ENCODE results near the gene UTP25.
A peak's percentile ranks its signal among the peaks of the same experiment; 100 is the strongest.
"Not testable (repeated sequence)": the region's sequence is repeated elsewhere in the genome, so short reads cannot be mapped to it uniquely, and the experiment has no call there.

UTP25 gene

GRCh38 chr1:209890641-209891330 lies 63.0 kb downstream of the UTP25 start:
- DNase-seq (ENCODE audit: extremely low read depth, low read depth), result no peak
- H3K4me3 ChIP-seq (replicated peaks; ENCODE audit: low read depth, low read length), result no peak overlapping the region
- TF ChIP-seq CTCF (IDR thresholded peaks at IDR 0.05; ENCODE audit: low read depth, low read length, missing control alignments), result no peak

GRCh38 chr1:209893751-209894150 lies 66.0 kb downstream of the UTP25 start:
- no peak overlapping the region for H3K4me3 ChIP-seq (replicated peaks; ENCODE audit: low read depth, low read length)
- no peak for DNase-seq (ENCODE audit: extremely low read depth, low read depth)
- TF ChIP-seq CTCF (IDR thresholded peaks at IDR 0.05; ENCODE audit: low read depth, low read length, missing control alignments), result no peak

GRCh38 chr1:209895709-209896108 lies 67.9 kb downstream of the UTP25 start:
- no peak for TF ChIP-seq CTCF (IDR thresholded peaks at IDR 0.05; ENCODE audit: low read depth, low read length, missing control alignments)
- no peak overlapping the region for H3K4me3 ChIP-seq (replicated peaks; ENCODE audit: low read depth, low read length)
- DNase-seq (ENCODE audit: extremely low read depth, low read depth), result no peak

- no peak overlapping the region for H3K4me3 ChIP-seq (replicated peaks; ENCODE audit: low read depth, low read length)
- DNase-seq (ENCODE audit: extremely low read depth, low read depth), result no peak
- no peak for TF ChIP-seq CTCF (IDR thresholded peaks at IDR 0.05; ENCODE audit: low read depth, low read length, missing control alignments)
These were observed 68.6 kb downstream of the UTP25 start for GRCh38 chr1:209896346-209896745.

GRCh38 chr1:209898271-209898670 lies 70.5 kb downstream of the UTP25 start:
- DNase-seq (ENCODE audit: extremely low read depth, low read depth); H3K4me3 ChIP-seq (replicated peaks; ENCODE audit: low read depth, low read length): not testable (repeated sequence)

GRCh38 chr1:209898851-209899250 lies 71.1 kb downstream of the UTP25 start:
- not testable (repeated sequence) for DNase-seq (ENCODE audit: extremely low read depth, low read depth); H3K4me3 ChIP-seq (replicated peaks; ENCODE audit: low read depth, low read length)

GRCh38 chr1:209899948-209900347 lies 72.2 kb downstream of the UTP25 start:
- no peak overlapping the region for H3K4me3 ChIP-seq (replicated peaks; ENCODE audit: low read depth, low read length)
- no peak for DNase-seq (ENCODE audit: extremely low read depth, low read depth)
- TF ChIP-seq CTCF (IDR thresholded peaks at IDR 0.05; ENCODE audit: low read depth, low read length, missing control alignments), result peak; percentile 64

- no peak for TF ChIP-seq CTCF (IDR thresholded peaks at IDR 0.05; ENCODE audit: low read depth, low read length, missing control alignments)
- no peak for DNase-seq (ENCODE audit: extremely low read depth, low read depth)
- H3K4me3 ChIP-seq (replicated peaks; ENCODE audit: low read depth, low read length), result no peak overlapping the region
These were observed 73.0 kb downstream of the UTP25 start for GRCh38 chr1:209900734-209901133.
